ENCODE results near the gene C17orf113. TPM values are rescaled to one million over a fixed set of nuclear protein-coding genes. Genes with fewer than 3 reads are reported as not detected.

C17orf113 gene
- total RNA-seq, 1 donor from 2014 or later, result 4.5 TPM

- Mint-ChIP-seq H3K4me1 (no peaks in the 10 kb centered on the region), H3K9me3 (no peaks in the 10 kb centered on the region), H3K27me3 (no peaks in the 10 kb centered on the region), H3K4me3 (no peak overlapping the region), H3K36me3 (ENCODE audit: low read depth) (no peaks in the 10 kb centered on the region), H3K27ac (no peak overlapping the region)
- intact Hi-C loops (cut with micrococcal nuclease), result no loop called here
- ChIA-PET CTCF (no interaction called here), POLR2A (no interaction called here)
- DNase-seq, result no peak
- no peak for ATAC-seq (ENCODE audit: low read depth)
- TF ChIP-seq, protein P1, sequence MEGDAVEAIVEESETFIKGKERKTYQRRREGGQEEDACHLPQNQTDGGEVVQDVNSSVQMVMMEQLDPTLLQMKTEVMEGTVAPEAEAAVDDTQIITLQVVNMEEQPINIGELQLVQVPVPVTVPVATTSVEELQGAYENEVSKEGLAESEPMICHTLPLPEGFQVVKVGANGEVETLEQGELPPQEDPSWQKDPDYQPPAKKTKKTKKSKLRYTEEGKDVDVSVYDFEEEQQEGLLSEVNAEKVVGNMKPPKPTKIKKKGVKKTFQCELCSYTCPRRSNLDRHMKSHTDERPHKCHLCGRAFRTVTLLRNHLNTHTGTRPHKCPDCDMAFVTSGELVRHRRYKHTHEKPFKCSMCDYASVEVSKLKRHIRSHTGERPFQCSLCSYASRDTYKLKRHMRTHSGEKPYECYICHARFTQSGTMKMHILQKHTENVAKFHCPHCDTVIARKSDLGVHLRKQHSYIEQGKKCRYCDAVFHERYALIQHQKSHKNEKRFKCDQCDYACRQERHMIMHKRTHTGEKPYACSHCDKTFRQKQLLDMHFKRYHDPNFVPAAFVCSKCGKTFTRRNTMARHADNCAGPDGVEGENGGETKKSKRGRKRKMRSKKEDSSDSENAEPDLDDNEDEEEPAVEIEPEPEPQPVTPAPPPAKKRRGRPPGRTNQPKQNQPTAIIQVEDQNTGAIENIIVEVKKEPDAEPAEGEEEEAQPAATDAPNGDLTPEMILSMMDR (IDR thresholded peaks at IDR 0.05), result no peak
Measured at GRCh38 chr17:42078396-42079043, 28.1 kb upstream of the C17orf113 start.

- intact Hi-C loops (cut with micrococcal nuclease), result no loop called here
Measured at GRCh38 chr17:42077755-42078154, 27.4 kb upstream of the C17orf113 start.

DNA sequence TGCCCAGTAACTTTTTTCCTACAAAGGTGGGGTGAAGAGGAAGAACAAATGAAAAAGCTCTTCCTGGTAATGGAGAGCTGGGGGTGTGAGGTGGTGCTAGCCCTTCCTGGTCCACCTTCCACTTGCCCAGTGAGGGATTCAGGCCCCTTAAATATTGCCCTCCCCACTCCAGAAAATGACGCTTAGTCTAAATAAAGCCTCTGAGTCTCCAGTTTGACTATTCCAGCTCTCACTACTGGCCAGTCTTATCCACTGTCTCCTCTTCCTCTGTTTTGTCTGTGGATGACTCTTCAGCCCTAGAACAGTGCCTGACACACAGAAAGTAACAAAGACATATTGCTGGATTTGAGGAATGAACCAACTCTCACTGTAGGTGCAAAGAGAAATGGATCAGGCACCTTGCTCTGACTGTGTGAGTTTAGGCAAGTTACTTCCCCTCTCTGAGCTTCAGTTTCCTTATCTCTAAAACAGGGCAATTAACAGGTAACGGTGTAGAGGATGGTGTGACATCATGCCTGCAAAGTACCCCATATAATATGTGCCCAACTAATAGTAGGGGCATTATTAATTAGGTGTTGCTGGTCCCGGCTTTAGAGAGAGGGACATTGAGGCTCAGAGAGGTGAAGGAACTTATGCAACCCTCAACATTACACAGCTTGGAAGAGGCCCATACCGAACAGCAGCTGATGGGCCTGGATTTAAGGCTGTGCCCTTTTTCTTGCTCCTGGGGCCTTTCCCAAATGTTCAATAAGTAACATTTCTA lies 26.6 kb upstream of the C17orf113 start:
- no peak for ATAC-seq (ENCODE audit: low read depth)
- no peak overlapping the region for H3K27ac Mint-ChIP-seq
- POLR2A ChIA-PET, result interaction anchor here (0.5 to 0.6 kb wide), 2 partner anchors 15 to 97 kb away, joined by 3 to 7 read pairs; no protein-coding TSS in a partner anchor
- H3K36me3 Mint-ChIP-seq (ENCODE audit: low read depth), result no peaks in the 10 kb centered on the region
- CTCF ChIA-PET, result interaction anchor here (1.7 kb wide), 1 partner anchor 9 kb away, joined by 6 read pairs; no protein-coding TSS in a partner anchor
- H3K9me3 Mint-ChIP-seq, result no peaks in the 10 kb centered on the region
- no peak overlapping the region for H3K4me3 Mint-ChIP-seq
- TF ChIP-seq, protein P1 (IDR thresholded peaks at IDR 0.05), result no peak
- DNase-seq, result no peak
- intact Hi-C loops (cut with micrococcal nuclease), result no loop called here
- peaks cover 7% of the 10 kb centered on the region for H3K4me1 Mint-ChIP-seq
- peaks cover 6% of the 10 kb centered on the region for H3K27me3 Mint-ChIP-seq

More at GRCh38 chr17:42077755-42078154, 27.4 kb upstream of the C17orf113 start:
- H3K9me3 Mint-ChIP-seq, result no peaks in the 10 kb centered on the region
- H3K36me3 Mint-ChIP-seq (ENCODE audit: low read depth), result no peaks in the 10 kb centered on the region
- H3K4me3 Mint-ChIP-seq, result no peak overlapping the region
- ATAC-seq (ENCODE audit: low read depth) (no peak), DNase-seq (no peak)
- TF ChIP-seq, protein P1 (IDR thresholded peaks at IDR 0.05), result no peak
- peaks cover 3% of the 10 kb centered on the region for H3K27me3 Mint-ChIP-seq
- ChIA-PET CTCF (interaction anchor here (1.7 kb wide), 1 partner anchor 10 kb away, joined by 6 read pairs; no protein-coding TSS in a partner anchor), POLR2A (no interaction called here)
- no peak overlapping the region for H3K27ac Mint-ChIP-seq
- H3K4me1 Mint-ChIP-seq, result peaks cover 4% of the 10 kb centered on the region

GRCh38 chr17:42075789-42076188 lies 25.4 kb upstream of the C17orf113 start:
- intact Hi-C loops (cut with micrococcal nuclease), result no loop called here
- POLR2A ChIA-PET, result interaction anchor here (0.7 kb wide), 2 partner anchors 11 to 16 kb away, joined by 8 read pairs; no protein-coding TSS in a partner anchor

More at GRCh38 chr17:42075789-42076188, 25.4 kb upstream of the C17orf113 start:
- Mint-ChIP-seq H3K4me1 (peaks cover 12% of the 10 kb centered on the region), H3K36me3 (ENCODE audit: low read depth) (no peaks in the 10 kb centered on the region), H3K4me3 (no peak overlapping the region), H3K27ac (no peak overlapping the region), H3K9me3 (no peaks in the 10 kb centered on the region), H3K27me3 (peaks cover 11% of the 10 kb centered on the region)
- TF ChIP-seq, protein P1 (IDR thresholded peaks at IDR 0.05), result no peak
- no peak for ATAC-seq (ENCODE audit: low read depth)
- no peak for DNase-seq
- CTCF ChIA-PET, result no interaction called here

Measured in activated B cell treated with CpG ODN at 0.5 μM for 24 hours (primary cell).